GM19395 (cell line): ENCODE measurements around the gene PRKG1.
A peak's percentile ranks its signal among the peaks of the same experiment; 100 is the strongest.
"Not testable (repeated sequence)": the region's sequence is repeated elsewhere in the genome, so short reads cannot be mapped to it uniquely, and the experiment has no call there.

ENCODE experiments used
- ATAC-seq: cut with Tn5 transposase; IDR thresholded peaks from one replicate; pipeline ENCODE4 v1.9.1; 2021; ENCODE audit warnings: mild to moderate bottlenecking, moderate library complexity; ENCODE audit not compliant: unreplicated experiment

Gene PRKG1

DNA sequence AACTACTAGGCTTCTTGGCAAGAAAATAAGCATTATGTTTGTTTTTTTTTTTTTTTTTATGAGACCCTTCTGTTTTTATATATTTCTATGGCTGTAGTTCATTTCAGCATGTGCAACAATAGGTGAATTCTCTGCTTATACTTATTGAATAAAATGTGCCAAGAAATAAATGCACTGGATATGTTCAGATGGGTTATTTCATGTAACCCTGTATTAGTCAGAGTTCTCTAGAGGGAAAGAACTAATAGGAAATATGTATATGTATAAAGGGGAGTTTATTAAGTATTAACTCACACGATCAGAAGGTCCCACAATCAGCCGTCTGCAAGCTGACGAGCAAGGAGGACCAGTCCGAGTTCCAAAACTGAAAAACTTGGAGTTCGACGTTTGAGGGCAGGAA is 332.3 kb downstream of the PRKG1 start:
- ATAC-seq = no peak

DNA sequence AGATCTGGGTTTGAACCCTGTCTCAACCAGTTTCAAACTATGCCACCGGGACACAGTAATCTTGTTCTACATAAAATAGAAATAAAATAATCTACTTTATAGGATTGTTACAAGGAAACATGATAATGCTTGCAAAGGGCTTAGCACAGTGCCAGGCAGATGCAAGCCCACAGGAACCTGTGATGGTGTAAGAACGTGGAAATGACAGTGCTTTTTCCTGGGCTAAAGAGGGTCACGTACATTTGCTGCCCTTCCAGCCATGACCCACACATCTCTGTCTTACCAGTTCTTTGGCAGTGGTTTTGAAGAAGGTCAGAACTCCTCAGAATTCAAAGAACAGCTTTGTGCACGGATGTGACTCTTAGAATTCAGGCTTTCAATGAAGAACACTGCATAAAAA is 342.2 kb downstream of the PRKG1 start:
- ATAC-seq = no peak

DNA sequence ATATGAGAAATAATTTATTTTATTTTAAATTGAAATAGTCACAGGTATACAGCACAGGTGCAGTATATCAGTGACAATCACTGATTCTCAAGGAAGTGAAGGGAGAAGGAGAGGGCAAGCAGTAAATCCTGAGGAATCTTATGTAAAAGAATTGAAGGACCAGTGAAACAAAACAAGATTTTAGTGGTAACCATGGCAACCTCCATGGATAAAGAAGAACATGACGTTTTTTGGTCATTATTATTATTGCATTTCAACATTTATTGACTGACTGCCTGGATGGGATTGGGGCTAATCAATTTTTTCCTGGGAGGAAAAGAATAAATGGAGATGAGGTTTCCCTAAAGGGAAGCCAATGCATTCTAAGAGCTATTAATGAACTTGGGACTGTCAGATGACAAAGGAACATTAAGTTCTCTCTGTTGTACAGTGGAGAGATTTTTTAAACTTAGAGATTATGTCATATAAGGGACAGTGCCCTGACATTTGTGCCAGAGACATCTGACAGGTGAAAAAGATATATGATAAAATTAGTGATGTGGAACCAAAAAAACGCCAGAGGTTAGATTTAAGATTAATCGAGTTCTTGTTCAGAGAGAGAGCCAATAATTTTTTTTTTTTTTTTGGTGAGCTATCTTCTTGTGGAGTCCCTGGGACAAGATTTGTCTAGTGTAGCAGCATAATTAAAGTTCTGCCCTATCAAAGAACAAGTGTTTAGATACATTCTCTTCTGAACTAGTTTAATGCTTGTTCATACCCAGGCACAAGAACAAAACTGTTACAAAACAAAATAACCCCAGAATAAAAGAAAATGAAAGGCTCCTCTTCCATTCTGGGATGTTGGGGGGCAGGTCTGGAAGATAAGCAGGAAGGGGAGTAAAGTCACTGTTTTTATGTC is 345.2 kb downstream of the PRKG1 start:
- no peak for ATAC-seq

DNA sequence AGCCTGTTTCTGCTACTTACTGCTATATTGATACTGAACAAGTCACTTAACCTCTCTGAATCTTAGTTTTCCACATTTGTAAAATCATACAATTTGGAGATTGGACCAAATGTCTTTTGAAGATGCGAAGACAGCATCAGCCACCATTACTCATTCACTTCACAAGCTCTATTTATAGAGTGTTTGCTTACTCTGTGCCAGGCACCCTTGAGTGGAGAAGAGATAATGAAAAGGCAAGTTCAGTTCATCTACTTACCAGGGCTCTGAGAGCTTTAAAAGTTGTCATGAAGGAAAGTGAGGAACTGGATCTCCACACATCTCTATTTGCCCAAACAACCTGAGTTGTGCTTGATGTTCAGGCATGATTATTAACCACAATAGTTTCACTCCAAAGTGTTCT is 347.6 kb downstream of the PRKG1 start:
- no peak for ATAC-seq

DNA sequence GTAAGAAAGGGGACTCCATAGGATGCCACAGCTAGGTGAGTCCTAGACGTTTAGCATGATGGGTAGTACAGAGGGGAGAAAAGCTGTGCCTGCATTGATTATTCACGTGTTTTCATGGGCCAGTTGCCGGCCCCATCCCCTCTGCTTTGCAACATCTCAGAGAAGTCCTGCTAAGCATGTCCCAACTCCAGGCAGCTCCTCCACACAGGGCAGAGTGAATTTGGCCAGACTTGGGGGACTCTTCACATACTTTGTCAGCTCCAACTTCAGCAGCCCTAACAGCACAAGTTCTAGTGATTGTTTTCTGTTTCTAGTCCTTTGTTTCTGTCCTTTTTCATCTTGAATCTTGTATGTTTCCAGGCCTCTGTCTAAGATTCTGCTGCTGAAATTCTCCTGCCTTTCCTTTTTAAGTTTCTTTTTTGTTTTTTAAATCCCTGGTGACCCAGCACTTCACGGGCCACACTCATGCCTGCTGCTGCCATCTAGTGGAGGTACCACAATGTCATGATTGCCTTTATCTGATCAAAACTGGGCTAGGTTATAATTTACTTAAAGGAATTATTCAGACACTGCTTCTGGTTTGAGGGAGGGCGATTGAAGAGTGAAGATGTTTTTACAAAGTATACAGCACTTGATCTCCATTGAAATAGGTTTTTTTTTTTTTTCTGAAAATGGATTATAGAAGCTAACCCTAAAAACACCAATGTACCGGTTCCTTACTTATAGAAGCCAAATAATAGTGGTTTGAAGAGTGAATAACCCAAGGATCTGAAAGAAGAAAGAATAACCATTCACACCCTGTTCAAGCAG is 348.2 kb downstream of the PRKG1 start:
- ATAC-seq = peak; percentile 71

DNA sequence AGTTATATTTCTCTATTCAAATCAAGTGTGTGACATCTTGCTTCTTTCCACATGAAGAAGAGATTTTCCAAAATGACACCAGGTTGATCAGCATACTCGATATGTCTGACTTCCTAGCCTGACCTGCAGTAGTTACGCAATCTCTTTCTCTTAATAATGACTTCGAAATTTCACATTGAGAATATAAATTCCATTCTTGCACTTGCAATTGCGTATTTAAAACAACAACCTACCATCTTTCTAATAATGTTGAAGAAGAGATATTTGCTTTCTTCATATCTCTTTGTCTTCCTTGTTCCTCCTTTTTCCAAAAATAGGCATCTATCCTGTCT is 348.8 kb downstream of the PRKG1 start:
- no peak for ATAC-seq

DNA sequence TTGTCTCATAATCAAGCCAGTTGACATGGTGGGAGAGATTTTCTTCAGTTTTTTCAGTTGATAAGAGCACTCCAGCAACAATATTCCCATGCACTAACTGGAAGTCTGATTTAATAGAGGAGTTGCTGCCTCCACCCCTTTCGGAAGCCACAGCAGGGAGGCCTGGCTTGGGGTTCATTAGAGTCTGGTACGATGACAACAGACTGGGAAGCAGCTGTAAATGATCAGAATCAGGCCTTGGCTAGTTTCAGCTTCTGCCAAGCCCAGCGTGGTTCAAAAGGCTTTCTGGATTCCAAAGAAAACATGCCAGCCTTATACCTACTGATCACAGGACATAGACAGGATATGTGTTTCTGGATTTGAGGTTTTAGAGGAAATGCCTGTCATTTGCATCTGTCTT is 351.1 kb downstream of the PRKG1 start:
- ATAC-seq = no peak

DNA sequence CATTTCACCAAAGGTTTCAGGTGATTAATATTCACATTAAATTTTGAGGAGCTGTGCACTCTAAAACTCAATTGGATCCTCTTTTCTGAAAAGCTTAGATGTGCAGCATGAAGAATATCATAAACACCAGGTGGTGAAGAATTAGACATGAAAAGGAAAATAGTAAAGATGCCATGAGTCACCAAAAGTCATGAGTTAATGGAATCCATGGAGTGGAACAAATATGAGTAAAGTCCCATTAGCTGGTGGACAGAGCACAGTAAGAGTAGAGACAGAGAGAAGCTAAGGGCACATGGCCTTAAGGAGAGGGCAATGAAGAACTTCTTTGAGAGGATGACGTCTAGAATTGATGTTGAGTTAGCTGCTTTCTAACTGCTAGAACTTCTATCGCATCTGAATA is 353.5 kb downstream of the PRKG1 start:
- no peak for ATAC-seq

DNA sequence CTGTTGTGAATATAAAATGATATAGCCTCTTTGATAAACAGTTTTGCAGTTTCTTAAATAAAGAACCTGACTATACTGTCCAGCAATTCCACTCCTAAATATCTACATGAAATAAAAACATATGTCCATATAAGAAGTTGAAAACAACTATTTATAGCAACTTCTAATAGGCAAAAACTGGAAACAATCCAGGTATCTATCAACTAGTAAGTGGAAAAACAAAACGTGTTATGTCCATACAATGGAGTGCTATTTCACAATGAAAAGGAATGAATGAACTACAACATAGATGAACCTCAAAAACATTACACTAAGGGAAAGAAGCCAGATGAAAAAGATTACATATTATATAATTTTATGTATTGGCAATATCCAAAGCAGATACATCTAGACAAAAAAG is 356.2 kb downstream of the PRKG1 start:
- ATAC-seq = no peak

DNA sequence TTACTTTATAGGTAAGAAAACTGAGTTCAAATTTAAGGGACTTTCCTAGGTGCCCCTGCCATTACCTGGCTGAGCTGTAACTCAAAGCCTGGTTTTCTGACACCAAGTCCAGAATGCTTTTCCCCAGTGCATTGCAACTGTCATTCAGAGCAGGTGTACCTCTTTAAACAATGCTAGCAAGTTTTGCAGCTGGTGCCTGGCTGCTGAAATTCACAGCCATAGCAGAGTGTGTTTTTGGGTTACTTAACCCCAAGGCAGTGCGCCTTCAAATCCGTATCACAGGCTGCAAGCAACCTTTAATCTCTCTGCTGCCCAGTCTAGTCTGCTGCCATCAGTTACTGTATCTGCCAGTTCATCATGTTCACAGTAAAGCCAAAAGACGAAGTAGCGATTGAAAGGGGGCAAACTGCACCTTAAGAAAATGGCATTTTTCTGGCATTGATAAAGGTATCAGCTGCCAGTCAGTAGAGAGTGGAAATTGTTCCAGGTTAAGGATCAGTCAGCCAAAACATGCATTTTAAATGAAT is 359.7 kb downstream of the PRKG1 start:
- ATAC-seq = no peak

DNA sequence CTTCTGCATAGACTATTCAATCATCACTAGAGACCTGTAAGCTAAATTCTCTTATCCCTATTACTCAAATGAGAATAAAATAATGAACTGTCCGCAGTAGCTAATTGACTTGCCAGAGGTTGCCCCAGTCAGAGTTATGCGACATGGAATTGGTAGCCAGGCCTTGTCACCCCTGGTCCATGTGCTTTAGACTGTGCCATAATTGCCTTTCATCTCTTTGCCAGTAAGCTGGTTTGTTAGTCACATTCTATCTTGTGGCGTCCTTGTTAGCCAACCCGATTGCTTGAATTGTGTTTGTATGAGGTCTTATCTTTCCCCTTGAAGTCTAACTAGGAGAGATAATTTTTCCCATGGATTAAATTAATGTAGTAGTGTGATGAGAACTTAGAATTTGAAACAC is 362.5 kb downstream of the PRKG1 start:
- ATAC-seq = no peak

DNA sequence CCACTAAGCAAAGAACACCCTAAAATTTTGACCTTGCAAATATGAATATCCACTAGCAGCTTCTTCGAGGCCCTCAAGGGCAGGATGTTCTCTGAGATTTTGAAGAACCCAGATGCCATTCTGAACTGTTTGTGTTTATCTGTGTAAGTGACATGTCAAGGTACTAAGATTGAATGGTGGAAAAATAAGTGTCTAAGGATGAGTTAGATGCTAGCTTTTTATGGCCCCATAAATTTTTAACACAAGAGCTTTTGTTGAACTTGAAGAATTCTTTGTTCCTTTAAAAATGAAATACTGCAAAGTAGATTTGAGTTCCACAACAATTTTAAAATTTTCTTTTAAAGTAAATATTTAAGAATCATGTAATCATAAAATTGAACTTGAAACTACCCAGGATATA is 365.4 kb downstream of the PRKG1 start:
- no peak for ATAC-seq

DNA sequence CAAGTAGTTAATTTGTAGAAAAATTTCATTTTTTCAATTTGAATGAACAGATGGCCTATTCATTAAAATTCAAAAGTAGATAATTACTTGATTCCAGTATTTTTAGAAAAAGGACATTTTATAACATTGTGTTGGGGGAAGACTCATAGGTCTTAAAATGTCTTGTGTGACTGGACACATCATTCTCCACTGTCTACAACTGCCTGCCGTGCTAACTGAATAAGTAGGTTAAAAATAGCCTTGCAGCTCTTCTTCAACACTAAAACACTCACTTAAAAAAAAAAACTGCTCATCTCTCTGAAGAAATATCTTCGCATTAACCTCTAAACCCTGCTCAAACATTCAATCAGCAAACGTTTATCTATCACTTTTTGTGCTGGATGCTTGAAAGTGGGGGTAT is 371.3 kb downstream of the PRKG1 start:
- ATAC-seq = no peak

DNA sequence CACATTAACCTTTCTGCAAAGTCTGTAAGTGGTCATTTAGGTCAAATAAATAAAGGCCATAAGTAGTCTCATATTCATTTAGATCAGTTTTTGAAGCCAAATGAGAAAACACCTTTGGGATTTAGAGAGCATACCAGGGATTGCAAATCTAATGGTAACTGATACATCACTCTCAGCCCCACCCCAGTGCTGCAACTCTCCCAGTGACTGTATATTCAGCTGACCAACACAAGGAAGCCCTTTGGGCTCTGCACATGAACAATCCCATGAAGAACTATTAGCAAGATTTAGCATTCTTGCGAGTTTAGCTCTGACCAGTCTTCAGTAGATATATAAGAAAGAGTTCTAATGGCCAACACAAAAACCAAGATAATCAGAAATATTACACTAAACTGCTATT is 372.8 kb downstream of the PRKG1 start:
- no peak for ATAC-seq

DNA sequence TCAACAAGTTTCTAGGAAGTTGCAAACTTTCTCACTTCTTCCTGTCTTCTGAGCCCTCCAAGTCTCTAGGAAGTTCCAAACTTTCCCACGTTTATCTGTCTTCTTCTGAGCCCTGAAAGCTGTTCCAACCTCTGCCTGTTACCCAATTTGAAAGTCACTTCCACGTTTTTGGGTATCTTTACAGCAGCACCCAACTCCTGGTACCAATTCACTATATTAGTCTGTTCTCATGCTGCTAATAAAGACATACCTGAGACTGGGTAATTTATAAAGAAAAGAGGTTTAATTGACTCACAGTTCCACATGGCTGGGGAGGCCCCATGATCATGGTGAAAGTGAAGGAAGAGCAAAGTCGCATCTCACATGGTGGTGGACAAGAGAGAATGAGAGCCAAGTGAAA is 381.5 kb downstream of the PRKG1 start:
- ATAC-seq = not testable (repeated sequence)

DNA sequence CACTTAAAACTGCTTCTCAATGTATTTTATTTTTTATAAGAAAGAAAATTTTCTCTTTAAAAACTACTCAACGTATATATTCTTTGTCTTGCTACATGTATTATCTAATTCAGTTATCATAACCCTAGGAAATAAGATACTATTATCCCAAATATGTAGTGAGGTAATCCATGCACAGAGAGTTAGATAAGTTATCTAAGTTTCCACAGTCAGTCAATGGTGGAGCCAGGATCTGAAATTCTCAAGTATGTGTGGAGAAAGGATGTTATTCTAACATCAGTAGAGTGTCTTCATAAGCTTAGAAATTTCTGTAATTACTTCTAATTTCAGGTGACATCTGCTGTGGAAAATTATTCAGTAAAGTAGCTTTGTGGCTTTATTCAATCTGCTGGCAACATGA is 385.2 kb downstream of the PRKG1 start:
- no peak for ATAC-seq

DNA sequence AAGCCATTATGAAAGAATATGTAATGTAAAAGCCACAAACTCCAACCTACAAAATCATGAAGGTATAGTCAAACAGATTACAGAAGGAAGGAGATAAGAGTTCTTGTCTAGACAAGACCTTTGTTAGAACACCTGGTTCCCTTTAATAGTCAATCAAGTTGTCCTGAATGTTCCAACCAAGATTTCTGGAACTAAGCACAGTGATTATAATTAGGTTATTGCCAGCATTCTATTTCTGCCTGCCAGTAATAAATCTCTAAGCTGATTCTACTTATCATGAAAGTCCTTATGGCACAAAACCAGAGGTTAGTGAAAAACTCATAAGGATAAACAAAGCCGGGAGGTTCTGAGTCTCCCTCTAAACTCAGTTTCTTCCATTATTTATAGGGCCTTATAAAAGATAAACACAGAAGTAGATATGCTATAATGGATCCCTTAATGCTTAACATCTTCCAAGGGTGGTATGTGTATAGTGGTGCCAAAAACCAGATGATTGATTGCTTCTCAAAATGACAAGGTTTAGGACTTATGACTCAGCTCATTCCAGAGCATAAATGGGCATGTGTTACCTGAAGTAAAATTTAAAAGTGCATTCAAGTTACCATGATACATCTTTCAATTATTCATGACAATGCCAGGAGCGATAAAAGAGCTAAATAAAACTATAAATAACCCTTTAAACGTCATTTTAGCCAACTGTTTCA is 387.9 kb downstream of the PRKG1 start:
- ATAC-seq = no peak

DNA sequence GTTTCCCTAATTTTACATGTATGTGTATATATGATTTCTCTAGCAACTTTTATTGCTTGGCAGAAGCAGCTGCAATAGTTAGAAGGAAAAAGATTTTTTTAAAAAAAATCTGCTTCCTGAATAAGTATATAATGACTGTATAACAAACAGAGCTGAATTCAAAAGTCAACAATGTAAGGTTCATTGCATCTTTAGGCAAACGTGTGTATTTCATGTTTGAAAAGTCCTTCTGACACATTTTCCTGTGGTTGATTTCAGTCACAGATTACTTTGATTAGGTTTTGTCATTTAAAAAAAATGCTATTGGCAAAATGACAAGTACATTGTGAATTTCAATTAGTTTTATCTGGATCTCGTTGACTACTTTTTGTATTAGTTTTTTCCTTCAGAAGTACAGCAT is 394.1 kb downstream of the PRKG1 start:
- no peak for ATAC-seq

DNA sequence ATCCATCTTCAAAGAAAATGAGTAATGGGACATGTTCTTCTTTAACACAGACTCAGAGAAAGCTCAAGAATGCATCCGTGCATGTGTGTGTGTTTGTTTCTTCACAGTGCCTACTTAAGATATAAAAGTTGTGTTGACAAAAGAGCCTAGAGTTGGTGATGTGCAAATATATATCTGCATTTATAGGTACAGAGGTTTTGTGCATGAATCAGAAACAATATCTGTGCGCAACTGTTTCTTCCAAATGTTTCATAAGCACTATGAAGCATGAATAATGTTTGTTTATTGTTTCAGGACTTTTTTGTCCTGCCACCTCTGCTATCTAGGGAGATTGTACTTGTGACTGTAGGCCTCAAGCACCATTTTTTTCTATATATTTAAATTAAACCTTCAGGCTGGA is 395.4 kb downstream of the PRKG1 start:
- no peak for ATAC-seq

DNA sequence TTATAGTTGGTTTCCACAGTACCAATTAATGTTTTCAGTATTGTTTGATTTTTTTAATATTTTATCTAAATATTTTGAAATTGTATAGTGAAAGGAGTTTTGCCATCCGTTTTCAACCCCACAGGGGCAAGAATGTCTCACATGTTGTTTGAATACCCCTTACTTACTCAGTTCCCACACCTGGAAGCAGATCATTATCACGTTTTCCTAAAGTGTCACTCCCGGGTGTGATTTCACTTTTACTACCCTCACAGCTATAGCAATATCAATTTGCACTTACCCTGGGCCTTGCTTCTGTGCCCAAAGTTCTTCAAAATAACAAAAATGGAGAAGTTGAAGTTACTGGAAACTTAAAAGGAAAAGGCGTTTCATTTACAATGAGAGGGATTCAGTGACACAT is 397.0 kb downstream of the PRKG1 start:
- no peak for ATAC-seq

DNA sequence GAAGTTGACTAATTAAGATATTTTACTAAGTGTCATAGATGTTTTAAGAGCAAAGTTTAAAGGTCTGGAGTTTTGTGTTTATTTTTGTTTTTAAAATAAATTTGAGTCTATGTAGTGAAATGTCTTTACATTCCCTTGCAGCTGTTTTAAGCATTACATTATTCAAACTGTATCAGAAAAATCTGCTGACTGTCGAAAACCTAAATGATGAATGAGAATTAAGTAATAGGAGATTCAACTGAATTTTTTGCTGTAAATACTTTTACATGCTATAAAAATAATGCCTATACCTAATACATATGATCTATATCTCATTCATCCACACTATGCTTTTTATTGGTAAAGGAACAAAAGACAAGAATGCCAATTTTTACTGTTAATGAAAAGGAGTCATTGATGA is 397.9 kb downstream of the PRKG1 start:
- ATAC-seq = no peak

DNA sequence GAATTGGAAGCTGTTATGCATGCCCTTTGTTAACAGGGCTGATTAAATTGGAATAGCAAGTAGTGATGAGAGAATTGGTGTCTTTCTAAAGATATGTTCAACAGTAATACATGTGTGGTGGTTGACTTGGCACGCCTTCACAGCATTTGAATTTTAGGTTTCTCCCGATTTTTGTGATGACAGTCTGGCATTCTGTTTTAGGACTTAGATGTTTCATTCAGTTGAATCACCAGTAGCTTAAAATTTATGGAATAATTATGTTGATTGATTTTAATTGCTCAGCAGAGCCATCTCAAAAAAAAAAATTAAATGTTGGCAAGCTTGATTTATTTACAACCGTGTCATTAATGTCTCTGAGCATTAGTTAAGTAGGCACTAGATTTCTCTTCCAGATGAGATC is 405.4 kb downstream of the PRKG1 start:
- no peak for ATAC-seq
